Measurements from ENCODE around the gene ZNF319.
"Not testable (repeated sequence)": the region's sequence is repeated elsewhere in the genome, so short reads cannot be mapped to it uniquely, and the experiment has no call there.

ZNF319 gene

DNA sequence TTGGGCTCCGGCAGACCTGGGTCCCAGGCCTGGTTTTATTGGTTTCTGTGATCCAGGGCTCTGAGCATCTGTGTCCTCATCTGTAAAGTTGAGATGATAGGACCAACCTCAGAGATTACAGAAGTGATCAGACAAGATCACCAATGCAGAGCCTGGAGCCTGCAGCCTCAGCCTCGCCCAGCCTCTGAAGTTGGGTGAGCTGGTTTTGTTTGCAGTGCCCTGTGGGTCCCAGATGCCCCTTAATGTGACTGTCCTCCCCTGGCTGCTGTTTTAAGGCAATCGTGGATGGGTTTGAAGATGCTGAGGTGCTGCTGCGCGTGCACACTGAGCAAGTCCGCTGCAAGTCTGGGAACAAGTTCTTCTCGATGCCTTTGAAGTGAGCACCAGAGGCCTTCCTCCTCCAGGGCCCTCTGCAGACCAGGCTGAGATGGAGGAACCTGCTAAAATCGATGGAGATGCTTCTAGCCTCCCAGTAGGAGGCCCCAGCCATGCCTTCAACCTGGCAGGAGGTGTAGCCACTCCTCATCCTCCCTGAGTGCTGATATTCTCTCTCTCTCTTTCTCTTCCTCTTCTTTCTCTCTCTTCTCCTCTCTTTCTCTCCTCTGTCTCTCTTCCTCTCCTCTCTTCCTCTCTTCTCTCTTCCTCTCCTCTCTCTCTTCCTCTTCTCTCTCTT lies 19.5 kb upstream of the ZNF319 start:
- no peak overlapping the region for H3K27ac Mint-ChIP-seq
- H3K36me3 Mint-ChIP-seq (ENCODE audit: low read depth) = no peaks in the 10 kb centered on the region
- H3K4me1 Mint-ChIP-seq = peaks cover 13% of the 10 kb centered on the region
- no peak overlapping the region for H3K4me3 Mint-ChIP-seq
- ATAC-seq (no peak), DNase-seq (no peak)
- H3K9me3 Mint-ChIP-seq = no peaks in the 10 kb centered on the region
- H3K27me3 Mint-ChIP-seq = peaks cover 4% of the 10 kb centered on the region

DNA sequence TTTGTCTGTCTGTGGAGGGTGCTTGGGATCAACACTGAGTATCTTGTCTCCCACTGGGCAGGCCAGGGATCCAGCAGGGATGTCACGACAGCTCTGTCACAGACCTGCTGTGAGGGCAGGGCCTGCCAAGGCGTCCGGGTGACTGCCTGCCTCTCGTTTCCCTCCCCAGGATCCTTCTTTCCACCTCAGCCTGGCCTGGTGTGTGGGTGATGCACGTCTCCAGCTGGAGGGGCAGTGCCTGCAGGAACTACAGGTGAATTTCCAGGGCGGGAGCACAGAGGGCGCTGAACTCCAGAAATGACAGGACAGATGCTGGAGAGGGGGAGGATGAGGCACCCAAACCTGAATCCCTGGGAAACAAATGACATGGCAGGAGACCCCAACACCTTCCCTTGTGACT lies 18.3 kb upstream of the ZNF319 start:
- Mint-ChIP-seq H3K36me3 (ENCODE audit: low read depth) (no peaks in the 10 kb centered on the region), H3K4me3 (no peak overlapping the region), H3K27ac (no peak overlapping the region), H3K4me1 (peaks cover 7% of the 10 kb centered on the region), H3K27me3 (no peaks in the 10 kb centered on the region), H3K9me3 (no peaks in the 10 kb centered on the region)
- DNase-seq (no peak), ATAC-seq (no peak)

DNA sequence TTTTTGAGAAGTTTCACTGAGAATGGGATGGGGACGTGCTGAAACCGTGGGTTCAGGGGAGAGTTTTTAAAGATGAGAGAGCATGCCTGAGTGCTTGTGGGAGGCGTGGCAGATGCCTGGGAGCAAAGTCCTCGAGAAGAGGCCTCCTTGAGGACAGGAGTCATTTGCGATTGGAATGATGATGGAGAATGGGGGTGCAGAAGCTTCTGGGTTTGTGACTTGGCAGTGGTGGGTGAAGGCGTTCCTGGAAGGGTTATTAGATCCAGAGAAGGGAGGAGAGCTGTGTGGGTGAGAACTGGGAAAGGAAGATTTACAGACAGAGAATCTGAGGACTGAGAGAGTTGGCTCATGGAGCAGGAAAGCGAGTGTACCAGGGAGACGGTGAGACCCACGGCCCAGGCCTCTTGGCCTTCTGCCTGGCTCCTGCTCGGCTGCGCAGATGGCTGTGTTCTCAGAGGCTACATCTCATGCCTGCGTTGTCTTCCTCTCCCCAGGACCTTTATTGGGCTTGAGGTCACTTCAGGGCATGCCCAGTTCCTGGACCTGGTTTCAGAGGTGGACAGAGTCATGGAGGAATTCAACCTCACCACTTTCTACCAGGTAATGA lies 16.5 kb upstream of the ZNF319 start:
- Mint-ChIP-seq H3K4me3 (no peak overlapping the region), H3K4me1 (peaks cover 7% of the 10 kb centered on the region), H3K27me3 (no peaks in the 10 kb centered on the region), H3K27ac (no peak overlapping the region), H3K9me3 (no peaks in the 10 kb centered on the region), H3K36me3 (ENCODE audit: low read depth) (no peaks in the 10 kb centered on the region)
- no peak for ATAC-seq
- no peak for DNase-seq

- no peak for DNase-seq
- no peaks in the 10 kb centered on the region for H3K9me3 Mint-ChIP-seq
- no peak overlapping the region for H3K27ac Mint-ChIP-seq
- peaks cover 14% of the 10 kb centered on the region for H3K36me3 Mint-ChIP-seq (ENCODE audit: low read depth)
- H3K4me1 Mint-ChIP-seq = no peaks in the 10 kb centered on the region
- no peak for ATAC-seq
- no peaks in the 10 kb centered on the region for H3K27me3 Mint-ChIP-seq
- H3K4me3 Mint-ChIP-seq = no peak overlapping the region
Observed at GRCh38 chr16:58013201-58013956, 12.9 kb upstream of the ZNF319 start.

GRCh38 chr16:58012481-58012880 lies 12.0 kb upstream of the ZNF319 start:
- no peak for ATAC-seq
- no peaks in the 10 kb centered on the region for H3K9me3 Mint-ChIP-seq
- no peak overlapping the region for H3K4me3 Mint-ChIP-seq
- H3K27ac Mint-ChIP-seq = no peak overlapping the region
- no peaks in the 10 kb centered on the region for H3K27me3 Mint-ChIP-seq
- no peak for DNase-seq
- no peaks in the 10 kb centered on the region for H3K4me1 Mint-ChIP-seq
- H3K36me3 Mint-ChIP-seq (ENCODE audit: low read depth) = peaks cover 16% of the 10 kb centered on the region

- ATAC-seq = no peak
- DNase-seq = no peak
- Mint-ChIP-seq H3K36me3 (ENCODE audit: low read depth) (peaks cover 21% of the 10 kb centered on the region), H3K27me3 (no peaks in the 10 kb centered on the region), H3K9me3 (no peaks in the 10 kb centered on the region), H3K4me3 (no peak overlapping the region), H3K4me1 (no peaks in the 10 kb centered on the region), H3K27ac (no peak overlapping the region)
Observed at GRCh38 chr16:58011652-58012051, 11.2 kb upstream of the ZNF319 start.

- Mint-ChIP-seq H3K9me3 (no peaks in the 10 kb centered on the region), H3K4me3 (no peak overlapping the region), H3K27ac (no peak overlapping the region), H3K36me3 (ENCODE audit: low read depth) (peaks cover 27% of the 10 kb centered on the region), H3K27me3 (no peaks in the 10 kb centered on the region), H3K4me1 (no peaks in the 10 kb centered on the region)
- no peak for DNase-seq
- no peak for ATAC-seq
Observed at GRCh38 chr16:58010886-58011285, 10.4 kb upstream of the ZNF319 start.

GRCh38 chr16:58009856-58010416 lies 9.5 kb upstream of the ZNF319 start:
- H3K27me3 Mint-ChIP-seq = no peaks in the 10 kb centered on the region
- DNase-seq (no peak), ATAC-seq (no peak)
- H3K4me3 Mint-ChIP-seq = no peak overlapping the region
- H3K27ac Mint-ChIP-seq = no peak overlapping the region
- peaks cover under 1% of the 10 kb centered on the region for H3K4me1 Mint-ChIP-seq
- H3K9me3 Mint-ChIP-seq = no peaks in the 10 kb centered on the region
- H3K36me3 Mint-ChIP-seq (ENCODE audit: low read depth) = peaks cover 28% of the 10 kb centered on the region

DNA sequence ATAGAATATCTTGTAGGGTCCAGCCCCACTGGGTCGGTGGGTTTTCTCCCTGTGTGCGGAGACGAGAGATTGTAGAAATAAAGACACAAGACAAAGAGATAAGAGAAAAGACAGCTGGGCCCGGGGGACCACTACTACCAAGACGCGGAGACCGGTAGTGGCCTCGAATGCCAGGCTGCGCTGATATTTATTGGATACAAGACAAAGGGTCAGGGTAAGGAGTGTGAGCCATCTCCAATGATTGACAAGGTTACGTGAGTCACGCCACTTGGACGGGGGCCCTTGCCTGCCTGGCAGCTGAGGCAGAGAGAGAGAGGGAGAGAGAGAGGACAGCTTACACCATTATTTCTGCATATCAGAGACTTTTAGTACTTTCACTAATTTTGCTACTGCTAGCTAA lies 4.3 kb upstream of the ZNF319 start:
- not testable (repeated sequence) for H3K27me3 Mint-ChIP-seq, DNase-seq, ATAC-seq, H3K27ac Mint-ChIP-seq, H3K9me3 Mint-ChIP-seq, H3K4me3 Mint-ChIP-seq
- H3K4me1 Mint-ChIP-seq = peaks cover 24% of the 10 kb centered on the region
- H3K36me3 Mint-ChIP-seq (ENCODE audit: low read depth) = peaks cover 35% of the 10 kb centered on the region

- DNase-seq = no peak
- Mint-ChIP-seq H3K36me3 (ENCODE audit: low read depth) (peaks cover 33% of the 10 kb centered on the region), H3K4me1 (peaks cover 41% of the 10 kb centered on the region), H3K27ac (no peak overlapping the region), H3K27me3 (no peaks in the 10 kb centered on the region), H3K4me3 (peak overlapping the region; percentile 90), H3K9me3 (no peaks in the 10 kb centered on the region)
- no peak for ATAC-seq
Observed at GRCh38 chr16:58002936-58003335, 2.5 kb upstream of the ZNF319 start.

- H3K4me1 Mint-ChIP-seq = peaks cover 46% of the 10 kb centered on the region
- H3K27ac Mint-ChIP-seq = no peak overlapping the region
- H3K27me3 Mint-ChIP-seq = no peaks in the 10 kb centered on the region
- ATAC-seq (no peak), DNase-seq (no peak)
- H3K4me3 Mint-ChIP-seq = peak overlapping the region; percentile 90
- H3K36me3 Mint-ChIP-seq (ENCODE audit: low read depth) = peaks cover 34% of the 10 kb centered on the region
- H3K9me3 Mint-ChIP-seq = no peaks in the 10 kb centered on the region
Observed at GRCh38 chr16:58002416-58002800, 1.9 kb upstream of the ZNF319 start.

DNA sequence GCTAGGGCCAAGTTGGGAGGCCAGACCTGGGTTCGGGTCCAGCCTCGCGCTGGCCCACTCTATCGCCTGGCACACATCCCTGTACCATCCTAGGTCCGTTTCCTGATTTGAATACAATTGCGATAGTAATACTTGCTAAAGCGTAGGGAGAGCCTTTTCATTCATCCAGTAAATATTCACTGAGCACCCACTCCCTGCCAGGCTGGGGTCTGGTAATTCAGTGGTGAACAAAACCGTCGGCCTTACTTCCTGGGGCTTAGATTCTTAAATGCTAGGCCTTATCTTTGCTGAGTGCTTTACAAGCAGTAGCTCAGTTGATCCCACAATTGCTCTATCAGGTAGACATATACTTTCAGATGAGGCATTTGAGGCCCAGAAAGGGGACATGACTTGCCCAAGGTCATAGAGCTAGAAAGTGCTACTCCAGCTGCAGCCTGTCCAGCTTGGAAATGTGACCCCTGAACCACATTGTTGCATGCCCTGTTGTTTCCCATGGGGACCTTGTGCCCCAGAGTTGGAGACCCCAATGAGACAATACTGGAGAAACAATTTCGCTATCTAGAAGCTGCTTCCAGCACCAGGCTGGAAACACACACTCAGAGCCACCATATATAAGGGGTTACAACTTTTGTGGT lies 1.4 kb upstream of the ZNF319 start:
- Mint-ChIP-seq H3K27ac (peak overlapping the region; percentile 90), H3K4me1 (peaks cover 49% of the 10 kb centered on the region), H3K4me3 (peak overlapping the region; percentile 90), H3K36me3 (ENCODE audit: low read depth) (peaks cover 34% of the 10 kb centered on the region), H3K27me3 (no peaks in the 10 kb centered on the region), H3K9me3 (no peaks in the 10 kb centered on the region)
- ATAC-seq (no peak), DNase-seq (no peak)

GRCh38 chr16:58000706-58001676 lies 519 bp upstream of the ZNF319 start, which contains the start of gene USB1:
Gene USB1 (plus strand): TSS chr16:58001407. CDS start chr16:58001484, 77 bp downstream.
- ATAC-seq = peak; percentile 81
- Mint-ChIP-seq H3K36me3 (ENCODE audit: low read depth) (peaks cover 27% of the 10 kb centered on the region), H3K27ac (peak within 1 kb of the TSS; percentile 90), H3K27me3 (no peaks in the 10 kb centered on the region), H3K4me3 (peak within 1 kb of the TSS; percentile 90), H3K4me1 (peaks cover 50% of the 10 kb centered on the region), H3K9me3 (no peaks in the 10 kb centered on the region)
- peak; percentile 87 for DNase-seq
